IMR-90 (cell line): ENCODE data around the gene NUP210. TPM values are rescaled to one million over a fixed set of nuclear protein-coding genes. Genes with fewer than 3 reads are reported as not detected.

ENCODE experiments used
- ATAC-seq: fragments of 200-7000 bp; cut with Tn5 transposase; 2 replicates; pipeline ENCODE4 v1.9.1; 2020; ENCODE audit warnings: low read depth, mild to moderate bottlenecking, moderate library complexity
- BruUV-seq: library from RNA; stranded (reverse); fragments of 400-500 nt; replicated peaks from 2 replicates; lab custom pipeline; 2021; lab: Mats Ljungman, UMichigan
- CTCF ChIA-PET: fragments of 300-600 bp; formaldehyde crosslinking; extraction: SDS; loops from one replicate; lab custom pipeline; 2021; ENCODE audit warnings: antibody characterized with exemption; lab: Yijun Ruan, JAX
- POLR2A ChIA-PET: fragments of 300-600 bp; sonication (Branson Sonifier 250); formaldehyde crosslinking; loops from one replicate; lab custom pipeline; 2022; ENCODE audit warnings: antibody characterized with exemption; ENCODE audit not compliant: unreplicated experiment; lab: Charles Lee
- DNase-seq: peaks from one replicate; pipeline ENCODE4 v3.0.0; 2013
- H2AFZ ChIP-seq: replicated peaks from 2 replicates; pipeline ENCODE3; 2013; ENCODE audit warnings: low read length, mild to moderate bottlenecking; ENCODE audit not compliant: poor library complexity
- H2AK5ac ChIP-seq: 2 replicates; pipeline ENCODE4 v1.6.1; 2013; ENCODE audit warnings: low read depth, low read length, inconsistent platforms
- H2AK9ac ChIP-seq: replicated peaks from 2 replicates; pipeline ENCODE3; 2013; ENCODE audit warnings: mild to moderate bottlenecking, low read depth, low read length, moderate library complexity; ENCODE audit not compliant: poor library complexity
- H2BK120ac ChIP-seq: 2 replicates; pipeline ENCODE4 v1.6.1; 2013; ENCODE audit warnings: low read depth, low read length, inconsistent platforms
- H2BK15ac ChIP-seq: 3 replicates; pipeline ENCODE4 v1.6.1; 2013; ENCODE audit warnings: low read depth, low read length, inconsistent platforms
- H2BK20ac ChIP-seq: 2 replicates; pipeline ENCODE4 v1.6.1; 2013; ENCODE audit warnings: low read depth, mild to moderate bottlenecking, inconsistent platforms, low read length, moderate library complexity
- H2BK5ac ChIP-seq: 2 replicates; pipeline ENCODE4 v1.6.1; 2013; ENCODE audit warnings: mild to moderate bottlenecking, low read depth, low read length, inconsistent platforms; ENCODE audit not compliant: poor library complexity, severe bottlenecking
- H3K14ac ChIP-seq: replicated peaks from 2 replicates; pipeline ENCODE4 v1.6.1; 2013; ENCODE audit warnings: low read depth, low read length, inconsistent platforms
- H3K18ac ChIP-seq: 2 replicates; pipeline ENCODE4 v1.6.1; 2013; ENCODE audit warnings: low read depth, low read length, control low read depth
- H3K23ac ChIP-seq: 2 replicates; pipeline ENCODE4 v1.6.1; 2013; ENCODE audit warnings: low read depth, low read length, inconsistent platforms
- H3K27ac ChIP-seq: 2 replicates; pipeline ENCODE4 v1.5.1; 2013; ENCODE audit warnings: mild to moderate bottlenecking, control low read depth, low read length; ENCODE audit not compliant: insufficient read depth
- H3K27me3 ChIP-seq: 2 replicates; pipeline ENCODE4 v1.6.1; 2013; ENCODE audit warnings: low read length; ENCODE audit not compliant: control insufficient read depth, insufficient read depth
- H3K36me3 ChIP-seq: 2 replicates; pipeline ENCODE4 v1.6.1; 2013; ENCODE audit warnings: low read length, mixed read lengths; ENCODE audit not compliant: control insufficient read depth, insufficient read depth
- H3K4ac ChIP-seq: 2 replicates; pipeline ENCODE4 v1.6.1; 2013; ENCODE audit warnings: low read depth, low read length, inconsistent platforms
- H3K4me1 ChIP-seq: 2 replicates; pipeline ENCODE4 v1.6.1; 2013; ENCODE audit warnings: low read length, mixed read lengths; ENCODE audit not compliant: control insufficient read depth, insufficient read depth
- H3K4me2 ChIP-seq: 2 replicates; pipeline ENCODE4 v1.6.1; 2013; ENCODE audit warnings: low read depth, mild to moderate bottlenecking, control low read depth, low read length, moderate library complexity
- H3K4me3 ChIP-seq: 2 replicates; pipeline ENCODE4 v1.5.1; 2013; ENCODE audit warnings: low read depth, mild to moderate bottlenecking, control low read depth, low read length, moderate library complexity; ENCODE audit not compliant: insufficient read depth
- H3K56ac ChIP-seq: 2 replicates; pipeline ENCODE4 v1.6.1; 2013; ENCODE audit warnings: low read length, inconsistent platforms; ENCODE audit not compliant: insufficient read depth; ENCODE audit errors: extremely low read depth
- H3K79me1 ChIP-seq, 2 experiments: 2 replicates each; pipeline ENCODE4 v1.6.1; 2013; ENCODE audit warnings: low read length in 2 of 2, inconsistent platforms in 1 of 2, low read depth in 1 of 2
- H3K9ac ChIP-seq: 2 replicates; pipeline ENCODE4 v1.6.1; 2013; ENCODE audit warnings: low read depth, low read length, control low read depth
- H3K9me1 ChIP-seq: 2 replicates; pipeline ENCODE4 v1.6.1; 2013; ENCODE audit warnings: low read length, inconsistent platforms; ENCODE audit not compliant: insufficient read depth
- H3K9me3 ChIP-seq: 2 replicates; pipeline ENCODE4 v1.6.1; 2013; ENCODE audit warnings: low read length; ENCODE audit not compliant: control insufficient read depth, insufficient read depth
- H4K20me1 ChIP-seq: 2 replicates; pipeline ENCODE4 v1.6.1; 2013; ENCODE audit warnings: low read length, inconsistent platforms; ENCODE audit not compliant: insufficient read depth
- H4K5ac ChIP-seq: 2 replicates; pipeline ENCODE4 v1.6.1; 2013; ENCODE audit warnings: mild to moderate bottlenecking, low read depth, low read length, control low read depth
- H4K8ac ChIP-seq, 2 experiments: 2 replicates each; pipeline ENCODE4 v1.6.1; 2013; ENCODE audit warnings: low read depth in 2 of 2, low read length in 2 of 2, control low read depth in 1 of 2, inconsistent platforms in 1 of 2
- H4K91ac ChIP-seq: 2 replicates; pipeline ENCODE4 v1.6.1; 2013; ENCODE audit warnings: low read depth, low read length, inconsistent platforms; ENCODE audit not compliant: insufficient read depth
- BHLHE40 ChIP-seq: fragments of 150-350 bp; IDR thresholded peaks from 2 replicates; pipeline ENCODE4 v1.6.1; 2016; ENCODE audit warnings: mild to moderate bottlenecking, low read depth, low read length
- CEBPB ChIP-seq: IDR thresholded peaks from 2 replicates; pipeline ENCODE4 v1.6.1; 2012; ENCODE audit warnings: low read depth, low read length, improper control_type of control experiment
- CHD1 ChIP-seq: IDR thresholded peaks from 2 replicates; pipeline ENCODE4 v1.6.1; 2012; ENCODE audit warnings: low read depth, low read length, improper control_type of control experiment
- CTCF ChIP-seq: conservative IDR thresholded peaks from 2 replicates; pipeline ENCODE4 v1.5.1; 2012; ENCODE audit warnings: mild to moderate bottlenecking, low read depth, low read length, improper control_type of control experiment
- FOS ChIP-seq: fragments of 150-350 bp; IDR thresholded peaks from 2 replicates; pipeline ENCODE4 v1.6.1; 2016; ENCODE audit warnings: low read depth, low read length
- MAFK ChIP-seq: IDR thresholded peaks from 2 replicates; pipeline ENCODE4 v1.6.1; 2012; ENCODE audit warnings: low read depth, low read length, improper control_type of control experiment
- MAZ ChIP-seq: IDR thresholded peaks from 2 replicates; pipeline ENCODE4 v1.6.1; 2012; ENCODE audit warnings: low read depth, mild to moderate bottlenecking, low read length, improper control_type of control experiment, moderate library complexity, borderline replicate concordance
- MXI1 ChIP-seq: IDR thresholded peaks from 2 replicates; pipeline ENCODE4 v1.6.1; 2012; ENCODE audit warnings: low read depth, mild to moderate bottlenecking, low read length, moderate library complexity, borderline replicate concordance
- NFE2L2 ChIP-seq: fragments of 150-350 bp; IDR thresholded peaks from 2 replicates; pipeline ENCODE4 v1.6.1; 2016; ENCODE audit warnings: low read depth, mild to moderate bottlenecking, low read length
- POLR2A ChIP-seq: IDR thresholded peaks from 2 replicates; pipeline ENCODE4 v1.6.1; 2012; ENCODE audit warnings: mild to moderate bottlenecking, low read depth, low read length
- RCOR1 ChIP-seq: IDR thresholded peaks from 2 replicates; pipeline ENCODE4 v1.6.1; 2012; ENCODE audit warnings: mild to moderate bottlenecking, low read length, improper control_type of control experiment; ENCODE audit not compliant: insufficient replicate concordance
- RFX5 ChIP-seq: IDR thresholded peaks from 2 replicates; pipeline ENCODE4 v1.8.0; 2012; ENCODE audit warnings: low read depth, mild to moderate bottlenecking, low read length, moderate library complexity
- SMC3 ChIP-seq: fragments of 150-350 bp; IDR thresholded peaks from 2 replicates; pipeline ENCODE4 v1.6.1; 2016; ENCODE audit warnings: low read depth, mild to moderate bottlenecking, antibody characterized with exemption, low read length, moderate library complexity
- WGBS, 2 experiments: methylation state at CpG; one replicate each; pipeline versions ENCODE4 v1.1.5 to v1.1.7; 2013; ENCODE audit warnings: missing lambda C conversion rate in 2 of 2; ENCODE audit not compliant: insufficient read length in 1 of 2; ENCODE audit errors: extremely low coverage in 2 of 2; 5-methylcytosine and 5-hydroxymethylcytosine counted together
- dilution Hi-C: fragments of 300-500 bp; cut with HindIII; formaldehyde crosslinking; loops from one replicate; pipeline ENCODE4 v1.14.3; 2018; ENCODE audit warnings: low sequenced_read_pairs; ENCODE audit not compliant: unreplicated experiment
- in situ Hi-C: fragments of 300-500 bp; cut with MboI; formaldehyde crosslinking; loops from 3 replicates; pipeline ENCODE4 v1.14.3; 2019; ENCODE audit warnings: low sequenced_read_pairs, inconsistent platforms, mixed read lengths
- intact Hi-C: fragments of 100-400 bp; cut with micrococcal nuclease; formaldehyde crosslinking; loops from 2 replicates; pipeline ENCODE4 v1.10.0; 2022
- polyA plus RNA-seq, 3 experiments: library from polyadenylated mRNA; depleted of rRNA; stranded (reverse); fragments of >200 nt; gene quantifications; 2 replicates each; pipeline ENCODE4 v1.2.3, GENCODE V29; 2012; ENCODE audit warnings: low replicate concordance in 1 of 3
- total RNA-seq: library from RNA; depleted of rRNA; stranded (reverse); fragments of >200 nt; gene quantifications from 2 replicates; pipeline ENCODE4 v1.2.3, GENCODE V29; 2012
- TF ChIP-seq, protein P1 (sequence below): fragments of 150-350 bp; IDR thresholded peaks from 2 replicates; pipeline ENCODE4 v1.6.1; 2017; ENCODE audit warnings: mild to moderate bottlenecking, antibody characterized with exemption, low read length, low read depth

The NUP210 gene
- total and polyA plus RNA-seq, 2 of the 4 experiments (the other 2 are of a cell fraction) = under 0.01 to 0.03 TPM

GRCh38 chr3:13272831-13273603 is 147.1 kb downstream of the NUP210 start:
- H3K4me2 ChIP-seq = no peak overlapping the region
- H3K4me3 ChIP-seq = no peak overlapping the region
- no peaks in the 10 kb centered on the region for H3K79me1 ChIP-seq
- H2BK5ac ChIP-seq = no peak overlapping the region
- ChIA-PET POLR2A (no interaction called here), CTCF (no interaction called here)
- WGBS, 2 experiments = no CpG with 5 or more reads among the region's 10 CpGs
- BruUV-seq = no TSS peak
- no peaks in the 10 kb centered on the region for H3K9me3 ChIP-seq
- no peaks in the 10 kb centered on the region for H3K9me1 ChIP-seq
- H3K36me3 ChIP-seq = no peaks in the 10 kb centered on the region
- peaks cover 48% of the 10 kb centered on the region for H3K27me3 ChIP-seq
- H3K4ac ChIP-seq = no peak overlapping the region
- H4K8ac ChIP-seq = no peak overlapping the region
- intact Hi-C loops (no loop called here), in situ Hi-C loops (no loop called here), dilution Hi-C loops (no loop called here)
- ATAC-seq = no peak
- no peak overlapping the region for H3K18ac ChIP-seq
- no peak overlapping the region for H2BK15ac ChIP-seq
- H3K4me1 ChIP-seq = no peaks in the 10 kb centered on the region
- no peak overlapping the region for H2AFZ ChIP-seq
- no peak overlapping the region for H3K56ac ChIP-seq
- H4K91ac ChIP-seq = no peak overlapping the region
- H3K23ac ChIP-seq = no peak overlapping the region
- no peak overlapping the region for H3K14ac ChIP-seq
- H3K9ac ChIP-seq = no peak overlapping the region
- H2BK120ac ChIP-seq = no peak overlapping the region
- no peak for DNase-seq
- no peaks in the 10 kb centered on the region for H4K20me1 ChIP-seq
- no peak overlapping the region for H2BK20ac ChIP-seq
- H4K5ac ChIP-seq = no peak overlapping the region
- H3K27ac ChIP-seq = no peak overlapping the region
- no peak overlapping the region for H2AK9ac ChIP-seq
- no peak overlapping the region for H2AK5ac ChIP-seq
- TF ChIP-seq SMC3 = no peak
- TF ChIP-seq CHD1 = no peak
- TF ChIP-seq FOS = no peak
- TF ChIP-seq CTCF = no peak
- no peak for TF ChIP-seq POLR2A
- no peak for TF ChIP-seq RCOR1
- TF ChIP-seq, protein P1, sequence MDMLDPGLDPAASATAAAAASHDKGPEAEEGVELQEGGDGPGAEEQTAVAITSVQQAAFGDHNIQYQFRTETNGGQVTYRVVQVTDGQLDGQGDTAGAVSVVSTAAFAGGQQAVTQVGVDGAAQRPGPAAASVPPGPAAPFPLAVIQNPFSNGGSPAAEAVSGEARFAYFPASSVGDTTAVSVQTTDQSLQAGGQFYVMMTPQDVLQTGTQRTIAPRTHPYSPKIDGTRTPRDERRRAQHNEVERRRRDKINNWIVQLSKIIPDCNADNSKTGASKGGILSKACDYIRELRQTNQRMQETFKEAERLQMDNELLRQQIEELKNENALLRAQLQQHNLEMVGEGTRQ = no peak
- no peak for TF ChIP-seq MXI1
- TF ChIP-seq CEBPB = no peak
- no peak for TF ChIP-seq BHLHE40
- no peak for TF ChIP-seq MAZ
- no peak for TF ChIP-seq NFE2L2
- no peak for TF ChIP-seq MAFK
- TF ChIP-seq RFX5 = no peak
